PC-9 (cell line): ENCODE data around the gene NCSTN. TPM values are rescaled to one million over a fixed set of nuclear protein-coding genes. Genes with fewer than 3 reads are reported as not detected.

ENCODE experiments used
- Bru-seq: library from RNA; stranded (reverse); fragments of 400-500 nt; gene quantifications from one replicate; lab custom pipeline; 2021; lab: Mats Ljungman, UMichigan
- BruChase-seq, 2 experiments: library from RNA; stranded (reverse); fragments of 400-500 nt; gene quantifications; one replicate each; lab custom pipeline; 2021; lab: Mats Ljungman, UMichigan
- BruUV-seq: library from RNA; stranded (reverse); fragments of 400-500 nt; replicated peaks from 2 replicates; lab custom pipeline; 2021; lab: Mats Ljungman, UMichigan
- CTCF ChIA-PET: fragments of 300-600 bp; sonication (Branson Sonifier 250); formaldehyde crosslinking; loops from one replicate; lab custom pipeline; 2022; ENCODE audit warnings: antibody characterized with exemption; lab: Charles Lee
- POLR2A ChIA-PET: fragments of 300-600 bp; sonication (Branson Sonifier 250); formaldehyde crosslinking; loops from one replicate; lab custom pipeline; 2022; ENCODE audit warnings: antibody characterized with exemption; ENCODE audit not compliant: unreplicated experiment; lab: Charles Lee
- DNase-seq, 2 experiments: peaks; one replicate each; pipeline versions ENCODE4 v3.0.0 to v3.0.0-alpha.2; 2015 to 2022; ENCODE audit warnings: mixed read lengths in 1 of 2
- H2AFZ ChIP-seq: fragments of 200-600 bp; sonication (generic); 2 replicates; pipeline ENCODE4 v1.8.1; 2017; ENCODE audit warnings: antibody characterized with exemption
- H3F3A ChIP-seq: fragments of 200-600 bp; sonication (generic); 2 replicates; pipeline ENCODE4 v1.8.1; 2017; ENCODE audit warnings: antibody characterized with exemption, mild to moderate bottlenecking, low read depth; ENCODE audit not compliant: insufficient read depth
- H3K27ac ChIP-seq: fragments of 200-600 bp; sonication (generic); 2 replicates; pipeline ENCODE4 v1.6.1; 2016; ENCODE audit warnings: mixed run types
- H3K27me3 ChIP-seq: fragments of 200-600 bp; sonication (generic); 2 replicates; pipeline ENCODE4 v1.6.1; 2016; ENCODE audit warnings: low read depth, mixed run types; ENCODE audit not compliant: insufficient read depth
- H3K36me3 ChIP-seq: fragments of 200-600 bp; sonication (generic); 2 replicates; pipeline ENCODE4 v1.6.1; 2016; ENCODE audit warnings: low read depth, mixed run types
- H3K4me1 ChIP-seq: fragments of 200-600 bp; sonication (generic); replicated peaks from 2 replicates; pipeline ENCODE4 v1.6.1; 2016; ENCODE audit warnings: mixed run types; ENCODE audit not compliant: insufficient read depth
- H3K4me2 ChIP-seq: fragments of 200-600 bp; sonication (generic); 2 replicates; pipeline ENCODE4 v1.6.1; 2017; ENCODE audit warnings: mixed run types
- H3K4me3 ChIP-seq: fragments of 200-600 bp; sonication (generic); 2 replicates; pipeline ENCODE4 v1.6.1; 2016; ENCODE audit warnings: mixed run types
- H3K79me2 ChIP-seq: fragments of 200-600 bp; sonication (generic); 2 replicates; pipeline ENCODE4 v1.6.1; 2017; ENCODE audit warnings: low read depth, mixed run types
- H3K9me2 ChIP-seq: fragments of 200-600 bp; sonication (generic); 2 replicates; pipeline ENCODE4 v1.8.1; 2017; ENCODE audit warnings: mild to moderate bottlenecking; ENCODE audit not compliant: insufficient read depth
- H3K9me3 ChIP-seq: fragments of 200-600 bp; sonication (generic); 2 replicates; pipeline ENCODE4 v1.8.1; 2016; ENCODE audit warnings: low read depth; ENCODE audit not compliant: insufficient read depth
- H4K20me1 ChIP-seq: fragments of 200-600 bp; sonication (generic); 2 replicates; pipeline ENCODE4 v1.8.1; 2017; ENCODE audit not compliant: insufficient read depth
- EZH2 ChIP-seq: fragments of 200-600 bp; sonication (generic); IDR thresholded peaks from 2 replicates; pipeline ENCODE4 v1.8.0; 2017; ENCODE audit warnings: antibody characterized with exemption, low read depth
- intact Hi-C: fragments of 100-400 bp; cut with micrococcal nuclease; formaldehyde crosslinking; loops from one replicate; pipeline ENCODE4 v1.10.0; 2022; ENCODE audit not compliant: unreplicated experiment
- long read RNA-seq: library from polyadenylated mRNA; stranded (forward); transcript quantifications from one replicate; pipeline ENCODE4 v2.0.0, GENCODE V29; 2022
- total RNA-seq: library from RNA; stranded (reverse); gene quantifications from 2 replicates; pipeline ENCODE4 v1.2.3, GENCODE V29; 2021
- TF ChIP-seq, protein P1 (sequence below): fragments of 200-600 bp; sonication (generic); conservative IDR thresholded peaks from 2 replicates; pipeline ENCODE4 v1.6.1; 2017; ENCODE audit warnings: mixed run types, antibody characterized with exemption, mild to moderate bottlenecking, moderate library complexity

NCSTN gene
- total RNA-seq (54.7 and 55.8 TPM in 2 replicates), Bru-seq, nascent RNA (percentile 81 among the genes with signal in this experiment), BruChase-seq, experiment 1, labeled RNA remaining after a 2-hour chase (percentile 75 among the genes with signal in this experiment), BruChase-seq, experiment 2, labeled RNA remaining after a 6-hour chase (percentile 85 among the genes with signal in this experiment)
- long read RNA-seq, transcript NCSTN-201 (17 exons, 2,936 nt): major isoform, 78 of 104 reads
- long read RNA-seq, partial matches to known transcripts: 4 of 104 reads
- long read RNA-seq, other reads (novel, unspliced or antisense): 22 of 104 reads

DNA sequence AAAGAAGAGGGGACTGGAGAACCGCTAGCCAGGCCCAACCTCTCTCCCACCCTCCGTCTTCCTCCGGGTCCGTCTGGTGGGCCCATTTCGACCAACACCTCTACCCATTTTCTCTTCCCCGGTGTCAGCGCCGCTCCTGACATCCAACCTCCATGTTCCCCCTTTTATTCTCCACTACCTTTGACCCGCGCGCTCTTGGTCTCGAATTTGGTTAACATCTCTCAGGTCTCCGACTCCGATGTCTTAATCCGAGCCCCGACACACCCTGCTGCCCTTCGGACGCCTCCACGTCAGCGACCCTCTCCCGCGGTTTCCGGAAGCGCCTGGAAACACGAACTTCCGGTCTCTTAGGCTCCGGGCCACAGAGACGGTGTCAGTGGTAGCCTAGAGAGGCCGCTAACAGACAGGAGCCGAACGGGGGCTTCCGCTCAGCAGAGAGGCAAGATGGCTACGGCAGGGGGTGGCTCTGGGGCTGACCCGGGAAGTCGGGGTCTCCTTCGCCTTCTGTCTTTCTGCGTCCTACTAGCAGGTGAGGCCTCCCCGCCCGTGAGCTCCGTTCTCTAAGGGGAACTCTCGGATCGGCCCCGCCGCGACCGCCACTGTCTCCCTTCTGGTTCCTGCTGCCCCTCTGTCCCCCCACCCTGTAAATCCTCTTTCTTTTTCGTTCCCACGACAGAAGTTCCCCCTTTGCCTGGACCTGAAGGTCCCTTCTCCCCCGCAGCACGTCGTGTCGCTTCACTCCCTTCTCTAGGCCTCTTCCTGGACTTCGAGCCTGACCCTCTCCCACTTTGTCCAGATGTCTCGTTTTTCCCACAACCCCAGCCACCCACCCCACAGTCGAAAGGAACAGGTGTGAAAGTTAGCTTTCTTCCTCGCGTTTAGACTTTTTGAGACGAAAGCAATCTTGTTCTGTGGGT is at the start of gene NCSTN, which contains the start of gene COPA:
Gene NCSTN, plus strand, starts transcription at position 431 of the 917 bp plus-strand sequence. Its CDS starts 14 bp downstream, at position 445.
Gene COPA, minus strand, starts transcription at position 298 of the 917 bp plus-strand sequence. Its CDS starts 80 bp downstream, at position 218.
- H3K4me3 ChIP-seq: peak within 1 kb of the TSS; percentile 88
- DNase-seq: peak; percentile 85 to 89
- intact Hi-C loops: loop anchor here (1.0 kb wide), 1 partner anchor 73 kb away; no protein-coding TSS in a partner anchor
- no peak for TF ChIP-seq EZH2
- TF ChIP-seq, protein P1, sequence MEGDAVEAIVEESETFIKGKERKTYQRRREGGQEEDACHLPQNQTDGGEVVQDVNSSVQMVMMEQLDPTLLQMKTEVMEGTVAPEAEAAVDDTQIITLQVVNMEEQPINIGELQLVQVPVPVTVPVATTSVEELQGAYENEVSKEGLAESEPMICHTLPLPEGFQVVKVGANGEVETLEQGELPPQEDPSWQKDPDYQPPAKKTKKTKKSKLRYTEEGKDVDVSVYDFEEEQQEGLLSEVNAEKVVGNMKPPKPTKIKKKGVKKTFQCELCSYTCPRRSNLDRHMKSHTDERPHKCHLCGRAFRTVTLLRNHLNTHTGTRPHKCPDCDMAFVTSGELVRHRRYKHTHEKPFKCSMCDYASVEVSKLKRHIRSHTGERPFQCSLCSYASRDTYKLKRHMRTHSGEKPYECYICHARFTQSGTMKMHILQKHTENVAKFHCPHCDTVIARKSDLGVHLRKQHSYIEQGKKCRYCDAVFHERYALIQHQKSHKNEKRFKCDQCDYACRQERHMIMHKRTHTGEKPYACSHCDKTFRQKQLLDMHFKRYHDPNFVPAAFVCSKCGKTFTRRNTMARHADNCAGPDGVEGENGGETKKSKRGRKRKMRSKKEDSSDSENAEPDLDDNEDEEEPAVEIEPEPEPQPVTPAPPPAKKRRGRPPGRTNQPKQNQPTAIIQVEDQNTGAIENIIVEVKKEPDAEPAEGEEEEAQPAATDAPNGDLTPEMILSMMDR: no peak
- H3K36me3 ChIP-seq: peaks cover 16% of the 10 kb centered on the region
- peaks cover 15% of the 10 kb centered on the region for H3K4me1 ChIP-seq
- peak within 1 kb of the TSS; percentile 93 for H2AFZ ChIP-seq
- H3F3A ChIP-seq: no peaks in the 10 kb centered on the region
- H3K9me2 ChIP-seq: no peaks in the 10 kb centered on the region
- H3K9me3 ChIP-seq: no peaks in the 10 kb centered on the region
- BruUV-seq: no TSS peak
- ChIA-PET CTCF (interaction anchor here (0.7 kb wide), 1 partner anchor 59 kb away, joined by 17 read pairs; no protein-coding TSS in a partner anchor), POLR2A (no interaction called here)
- peak within 1 kb of the TSS; percentile 41 for H3K27ac ChIP-seq
- peak within 1 kb of the TSS; percentile 90 for H3K4me2 ChIP-seq
- H4K20me1 ChIP-seq: peaks cover 8% of the 10 kb centered on the region
- peaks cover 60% of the 10 kb centered on the region for H3K79me2 ChIP-seq
- no peaks in the 10 kb centered on the region for H3K27me3 ChIP-seq

DNA sequence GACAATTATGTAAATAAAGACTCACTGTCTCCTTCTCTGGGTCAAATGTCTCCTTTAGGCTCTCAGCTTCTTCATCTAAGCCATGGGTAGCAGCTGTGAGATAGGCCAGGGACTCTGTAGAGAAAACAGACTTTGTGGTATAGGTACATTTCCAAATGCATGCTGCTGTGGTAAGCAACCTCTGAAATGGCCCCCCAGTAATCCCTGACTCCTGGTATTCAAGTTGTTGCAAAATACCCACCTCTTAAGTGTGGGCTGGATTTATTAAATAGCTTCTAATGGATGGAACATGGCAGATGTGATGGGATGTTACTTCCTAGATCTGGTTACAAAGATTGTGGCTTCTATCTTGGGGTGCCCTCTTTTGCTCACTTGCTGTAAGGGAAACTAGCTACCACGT is 47.1 kb upstream of the NCSTN start:
- Histone ChIP-seq H3K4me3 (no peak overlapping the region), H3K9me2 (no peaks in the 10 kb centered on the region), H3K79me2 (no peaks in the 10 kb centered on the region), H3K4me1 (no peaks in the 10 kb centered on the region), H3K4me2 (no peak overlapping the region), H4K20me1 (peaks cover 6% of the 10 kb centered on the region; the same call in 1 of the 2 replicates), H3F3A (peaks cover 11% of the 10 kb centered on the region), H3K36me3 (peaks cover 48% of the 10 kb centered on the region), H2AFZ (no peak overlapping the region), H3K27ac (no peak overlapping the region), H3K27me3 (no peaks in the 10 kb centered on the region), H3K9me3 (no peaks in the 10 kb centered on the region)
- POLR2A ChIA-PET: no interaction called here
- no peak for DNase-seq
- TF ChIP-seq, protein P1: no peak
- no peak for TF ChIP-seq EZH2
- CTCF ChIA-PET: no interaction called here
- intact Hi-C loops: no loop called here
- BruUV-seq: no TSS peak

DNA sequence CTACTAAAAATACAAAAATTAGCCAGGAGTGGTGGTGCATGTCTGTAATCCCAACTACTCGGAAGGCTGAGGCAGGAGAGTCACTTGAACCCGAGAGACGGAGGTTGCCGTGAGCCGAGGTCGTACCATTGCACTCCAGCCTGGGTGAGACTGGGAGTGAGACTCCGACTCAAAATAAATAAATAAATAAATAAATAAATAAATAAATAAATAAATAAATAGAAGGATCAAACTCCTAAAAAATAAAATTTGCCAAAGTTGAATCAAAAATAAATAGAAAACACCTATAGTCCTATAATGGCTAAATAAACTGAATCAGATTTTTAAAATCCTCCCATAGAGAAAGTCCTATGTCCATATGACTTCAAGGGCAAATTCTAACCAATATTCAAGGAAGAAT is 43.0 kb upstream of the NCSTN start:
- POLR2A ChIA-PET: no interaction called here
- TF ChIP-seq, protein P1: no peak
- no peak for TF ChIP-seq EZH2
- no peaks in the 10 kb centered on the region; the same call in none of the 2 replicates for H3F3A ChIP-seq
- no peak overlapping the region for H2AFZ ChIP-seq
- H3K27ac ChIP-seq: no peak overlapping the region
- H3K36me3 ChIP-seq: peaks cover 65% of the 10 kb centered on the region
- no TSS peak for BruUV-seq
- H3K9me2 ChIP-seq: no peaks in the 10 kb centered on the region
- H3K79me2 ChIP-seq: no peaks in the 10 kb centered on the region
- no peaks in the 10 kb centered on the region for H3K4me1 ChIP-seq
- H4K20me1 ChIP-seq: no peaks in the 10 kb centered on the region
- H3K9me3 ChIP-seq: no peaks in the 10 kb centered on the region
- CTCF ChIA-PET: no interaction called here
- no peak overlapping the region for H3K4me2 ChIP-seq
- H3K27me3 ChIP-seq: no peaks in the 10 kb centered on the region
- no peak overlapping the region for H3K4me3 ChIP-seq
- DNase-seq: no peak
- intact Hi-C loops: no loop called here
